Sigmoid colon (tissue), 7 donors: ENCODE measurements around the gene AHCY. TPM values are rescaled to one million over a fixed set of nuclear protein-coding genes. Genes with fewer than 3 reads are reported as not detected.

ENCODE experiments used
- DNase-seq: peaks from one replicate; pipeline ENCODE4 v3.0.0-alpha.2; 2019
- H3K27ac ChIP-seq, 4 donors: fragments of 200-600 bp; sonication (generic); one replicate each; pipeline ENCODE4 v1.5.1; 2016 to 2019; ENCODE audit warnings: mild to moderate bottlenecking in 1 of 4
- H3K27me3 ChIP-seq, 3 donors: fragments of 200-600 bp; sonication (generic); one replicate each; pipeline ENCODE4 v1.5.1; 2019; ENCODE audit warnings: mild to moderate bottlenecking in 1 of 3
- H3K36me3 ChIP-seq, 4 donors: fragments of 200-600 bp; sonication (generic); one replicate each; pipeline ENCODE4 v1.5.1; 2016 to 2019
- H3K4me1 ChIP-seq, 4 donors: fragments of 200-600 bp; sonication (generic); one replicate each; pipeline ENCODE4 v1.5.1; 2017 to 2019
- H3K4me3 ChIP-seq, 4 donors: fragments of 200-600 bp; sonication (generic); one replicate each; pipeline ENCODE4 v1.5.1; 2017 to 2019; ENCODE audit warnings: mild to moderate bottlenecking in 2 of 4, moderate library complexity in 1 of 4
- H3K9me3 ChIP-seq, 4 donors: fragments of 200-600 bp in 3 of 4; sonication (generic) in 3 of 4; one replicate each; pipeline versions ENCODE4 v1.5.1 to v1.6.1; 2013 to 2019
- CTCF ChIP-seq, 4 experiments: fragments of 450-650 bp in 3 of 4; fragments of 200-600 bp in 1 of 4; IDR thresholded peaks; one replicate each; pipeline ENCODE4 v1.5.1; 2016 to 2019; ENCODE audit warnings: antibody characterized with exemption in 4 of 4, mild to moderate bottlenecking in 3 of 4, moderate library complexity in 2 of 4
- EP300 ChIP-seq, 4 donors: sonication (generic); formaldehyde crosslinking; IDR thresholded peaks; one replicate each; pipeline ENCODE4 v1.6.1; 2017; ENCODE audit warnings: antibody characterized with exemption in 4 of 4
- POLR2A ChIP-seq, 2 donors: fragments of 450-650 bp; IDR thresholded peaks; one replicate each; pipeline ENCODE4 v1.6.1; 2016; ENCODE audit warnings: antibody characterized with exemption in 2 of 2, mild to moderate bottlenecking in 2 of 2, moderate library complexity in 2 of 2
- POLR2AphosphoS5 ChIP-seq, 4 donors: sonication (generic); formaldehyde crosslinking; IDR thresholded peaks; one replicate each; pipeline ENCODE4 v1.6.1; 2017; ENCODE audit warnings: antibody characterized with exemption in 4 of 4
- WGBS, 2 donors: extraction: QIAGEN DNeasy Blood & Tissue Kit; methylation state at CpG; one replicate each; pipeline ENCODE4 v1.1.7; 2013; 5-methylcytosine and 5-hydroxymethylcytosine counted together
- intact Hi-C: fragments of 100-400 bp; cut with DNase I; formaldehyde crosslinking; loops from one replicate; pipeline ENCODE4 v1.15.1; 2023
- polyA plus RNA-seq, 3 donors: library from polyadenylated mRNA; stranded (reverse); fragments of 200-250 nt; gene quantifications; one replicate each; pipeline ENCODE4 v1.2.3, GENCODE V29; 2013
- small RNA-seq, 3 donors: library from RNA; depleted of rRNA; stranded (forward); fragments of <200 nt; gene quantifications; one replicate each; pipeline ENCODE3, GENCODE V24; 2016
- total RNA-seq, 4 donors: library from RNA; depleted of rRNA; stranded (reverse); fragments of >200 nt; gene quantifications; one replicate each; pipeline ENCODE4 v1.1.0, GENCODE V29; 2016
- donor health status: healthy with polysubstance abuse.
- donor health status: Bipolar disorder and iron deficiency.
- donor health status: healthy.

AHCY gene
- total and polyA plus RNA-seq, 7 donors = 74.5 to 106 (median 79.6) TPM

GRCh38 chr20:34235875-34236274 lies 67.3 kb downstream of the AHCY start:
- Histone ChIP-seq H3K27me3 (no peaks in the 10 kb centered on the region), H3K36me3 (no peaks in the 10 kb centered on the region), H3K9me3 (peaks cover 0 to 3% (median 0%) of the 10 kb centered on the region in 4 donors), H3K4me3 (no peak overlapping the region), H3K4me1 (no peaks in the 10 kb centered on the region), H3K27ac (no peak overlapping the region)
- no peak for TF ChIP-seq EP300 (IDR thresholded peaks at IDR 0.05)
- TF ChIP-seq CTCF (IDR thresholded peaks at IDR 0.05) = no peak
- no peak for DNase-seq
- intact Hi-C loops = no loop called here
- WGBS, 2 donors = 97 to 100% methylated on average over 2 of the region's 2 CpGs

DNA sequence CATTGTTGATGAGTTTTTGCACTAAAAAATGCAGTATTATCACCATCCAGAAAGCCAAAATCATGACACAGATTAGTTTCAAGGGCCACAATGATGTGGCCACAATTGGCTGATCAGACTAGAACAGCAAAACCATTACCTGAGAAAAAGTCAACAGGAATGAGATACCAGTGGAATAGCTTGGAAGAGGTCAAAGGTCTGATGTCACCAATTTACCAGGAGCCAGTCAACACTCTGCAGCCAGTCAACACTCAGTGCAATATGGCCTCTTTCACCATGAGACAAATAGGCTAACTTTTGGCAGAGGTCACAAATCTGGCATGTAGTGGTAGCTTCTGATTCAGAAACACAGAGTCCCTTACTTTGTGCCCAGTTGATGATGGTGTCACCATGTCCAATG lies 69.5 kb downstream of the AHCY start:
- H3K9me3 ChIP-seq = peaks cover 0 to 3% (median 0%) of the 10 kb centered on the region in 4 donors
- H3K4me3 ChIP-seq = no peak overlapping the region
- TF ChIP-seq CTCF (IDR thresholded peaks at IDR 0.05) (no peak), POLR2AphosphoS5 (IDR thresholded peaks at IDR 0.05) (no peak), POLR2A (IDR thresholded peaks at IDR 0.05) (no peak), EP300 (IDR thresholded peaks at IDR 0.05) (no peak)
- no peak overlapping the region for H3K27ac ChIP-seq
- H3K36me3 ChIP-seq = no peaks in the 10 kb centered on the region
- no peaks in the 10 kb centered on the region for H3K27me3 ChIP-seq
- no peak for DNase-seq
- H3K4me1 ChIP-seq = no peaks in the 10 kb centered on the region
- intact Hi-C loops = no loop called here

DNA sequence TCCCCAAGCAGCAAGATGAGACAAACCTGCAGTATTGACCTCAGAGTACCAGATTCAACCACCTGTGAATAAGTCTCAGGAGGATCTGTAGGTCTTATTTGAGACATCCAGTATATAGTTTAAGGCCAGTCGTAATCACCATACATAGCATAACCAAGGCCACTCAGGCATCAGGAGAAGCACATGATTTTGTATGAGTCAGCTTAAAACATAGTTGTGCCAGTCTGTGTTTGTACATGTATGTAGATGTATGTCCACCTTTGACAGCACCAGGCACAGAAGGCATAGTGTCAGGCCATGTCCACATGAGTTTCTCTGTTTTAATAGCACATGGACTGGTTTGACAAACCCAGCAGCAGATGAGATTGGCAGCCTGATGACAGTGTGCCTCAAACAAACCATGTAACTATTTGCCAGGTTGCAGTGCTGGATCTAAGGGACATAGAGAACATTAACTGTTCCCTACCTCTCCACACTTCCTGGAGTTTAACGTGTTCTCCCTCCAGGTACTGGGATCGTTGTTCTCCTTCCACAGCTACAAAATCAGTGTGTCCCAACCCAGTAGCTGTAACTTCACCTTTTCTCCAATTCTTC lies 70.6 kb downstream of the AHCY start:
- Histone ChIP-seq H3K4me3 (no peak overlapping the region), H3K9me3 (no peaks in the 10 kb centered on the region), H3K27ac (no peak overlapping the region), H3K27me3 (no peaks in the 10 kb centered on the region), H3K4me1 (no peaks in the 10 kb centered on the region), H3K36me3 (no peaks in the 10 kb centered on the region)
- no peak for DNase-seq
- TF ChIP-seq CTCF (IDR thresholded peaks at IDR 0.05) = no peak
- no peak for TF ChIP-seq POLR2AphosphoS5 (IDR thresholded peaks at IDR 0.05)
- no peak for TF ChIP-seq EP300 (IDR thresholded peaks at IDR 0.05)
- TF ChIP-seq POLR2A (IDR thresholded peaks at IDR 0.05) = no peak
- intact Hi-C loops = no loop called here
- WGBS, 2 donors = 95 to 96% methylated on average over 3 of the region's 3 CpGs

DNA sequence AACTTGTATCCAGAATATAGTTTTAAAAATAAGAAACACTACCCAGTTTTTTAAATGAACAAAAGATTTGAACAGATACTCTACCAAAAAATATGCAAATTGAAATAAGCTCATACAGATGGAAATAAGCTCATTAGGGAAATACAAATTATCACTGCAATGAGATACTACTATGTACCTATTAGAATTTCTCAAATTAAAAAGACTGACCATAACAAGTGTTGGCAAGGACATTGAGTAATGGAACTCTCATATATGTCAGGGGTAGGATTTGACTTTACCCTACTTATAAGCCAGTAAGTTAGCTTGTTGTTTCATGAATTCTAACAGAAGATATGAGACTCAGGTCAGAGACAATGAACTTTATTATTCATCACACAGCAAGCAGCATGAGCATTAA lies 71.5 kb downstream of the AHCY start:
- intact Hi-C loops = no loop called here
- H3K36me3 ChIP-seq = no peaks in the 10 kb centered on the region
- H3K4me3 ChIP-seq = no peak overlapping the region
- H3K27ac ChIP-seq = no peak overlapping the region
- no peaks in the 10 kb centered on the region for H3K9me3 ChIP-seq
- no peak for DNase-seq
- no peak for TF ChIP-seq POLR2AphosphoS5 (IDR thresholded peaks at IDR 0.05)
- no peak for TF ChIP-seq EP300 (IDR thresholded peaks at IDR 0.05)
- no peak for TF ChIP-seq CTCF (IDR thresholded peaks at IDR 0.05)
- TF ChIP-seq POLR2A (IDR thresholded peaks at IDR 0.05) = no peak
- H3K4me1 ChIP-seq = no peaks in the 10 kb centered on the region
- H3K27me3 ChIP-seq = no peaks in the 10 kb centered on the region

Small RNA genes lying within 50 kb of the gene (small RNA-seq; reads per million reads assigned to genes)
- 0 reads per million in 3 donors for gene AL356299.1

Other genes starting within 250 kb of the AHCY start
- 10 to 100 TPM; 44.6 to 52.8 (median 47.4) TPM for gene EIF2S2, start 191.1 kb downstream of the AHCY start, total RNA-seq
- gene EIF2S2, start 191.1 kb downstream of the AHCY start, polyA plus RNA-seq = 10 to 100 TPM; 55.3 to 69.8 (median 63.3) TPM
- gene ASIP, start 61.9 kb downstream of the AHCY start, total RNA-seq = under 1 TPM in 1 of 4 donors, not detected in 3; 0.99 TPM
- under 1 TPM in 1 of 3 donors, not detected in 2; 0.38 TPM for gene ASIP, start 61.9 kb downstream of the AHCY start, polyA plus RNA-seq
- gene ITCH, start 59.9 kb upstream of the AHCY start, total RNA-seq = 10 to 100 TPM; 50.2 to 60.6 (median 55.2) TPM
- gene ITCH, start 59.9 kb upstream of the AHCY start, polyA plus RNA-seq = 10 to 100 TPM; 16.3 to 26.6 (median 21.0) TPM
- gene DYNLRB1, start 213.1 kb upstream of the AHCY start, total RNA-seq = 100 to 1,000 TPM; 148 to 181 (median 165) TPM
- 100 to 1,000 TPM; 149 to 259 (median 237) TPM for gene DYNLRB1, start 213.1 kb upstream of the AHCY start, polyA plus RNA-seq